ENCODE measurements around the gene PCDHAC1.
"Not testable (repeated sequence)": the region's sequence is repeated elsewhere in the genome, so short reads cannot be mapped to it uniquely, and the experiment has no call there.

Gene PCDHAC1, protein sequence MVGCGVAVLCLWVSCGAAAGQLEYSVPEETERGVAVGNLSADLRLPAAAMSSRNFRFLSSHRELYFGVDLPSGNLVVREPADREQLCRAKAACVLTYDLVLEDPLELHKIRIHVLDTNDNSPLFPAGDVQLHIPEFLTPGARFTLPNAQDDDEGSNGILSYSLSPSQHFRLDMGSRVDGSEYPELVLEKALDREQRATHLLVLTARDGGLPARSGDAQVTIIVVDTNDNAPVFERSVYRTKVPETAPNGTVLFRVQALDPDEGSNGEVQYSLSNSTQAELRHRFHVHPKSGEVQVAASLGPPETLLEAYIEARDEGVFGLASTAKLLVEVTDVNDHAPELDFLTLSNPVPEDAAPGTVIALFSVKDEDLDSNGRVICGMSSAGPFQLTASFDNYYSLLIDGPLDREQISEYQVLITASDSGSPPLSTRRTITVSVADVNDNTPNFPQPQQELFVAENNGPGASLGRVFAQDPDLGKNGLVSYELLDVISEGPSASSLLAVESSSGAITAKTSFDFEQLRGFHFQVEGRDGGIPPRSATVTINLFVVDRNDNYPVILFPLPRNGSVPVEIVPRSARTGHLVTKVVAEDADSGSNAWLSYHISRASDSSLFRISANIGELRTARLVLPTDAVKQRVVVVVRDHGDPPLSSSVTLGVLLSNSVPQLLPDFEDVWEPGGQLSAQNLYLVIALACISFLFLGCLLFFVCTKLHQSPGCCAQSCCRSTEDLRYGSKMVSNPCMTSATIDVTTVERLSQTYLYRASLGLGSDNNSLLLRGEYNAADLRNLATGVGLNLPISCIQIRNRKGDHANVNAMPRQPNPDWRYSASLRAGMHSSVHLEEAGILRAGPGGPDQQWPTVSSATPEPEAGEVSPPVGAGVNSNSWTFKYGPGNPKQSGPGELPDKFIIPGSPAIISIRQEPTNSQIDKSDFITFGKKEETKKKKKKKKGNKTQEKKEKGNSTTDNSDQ

DNA sequence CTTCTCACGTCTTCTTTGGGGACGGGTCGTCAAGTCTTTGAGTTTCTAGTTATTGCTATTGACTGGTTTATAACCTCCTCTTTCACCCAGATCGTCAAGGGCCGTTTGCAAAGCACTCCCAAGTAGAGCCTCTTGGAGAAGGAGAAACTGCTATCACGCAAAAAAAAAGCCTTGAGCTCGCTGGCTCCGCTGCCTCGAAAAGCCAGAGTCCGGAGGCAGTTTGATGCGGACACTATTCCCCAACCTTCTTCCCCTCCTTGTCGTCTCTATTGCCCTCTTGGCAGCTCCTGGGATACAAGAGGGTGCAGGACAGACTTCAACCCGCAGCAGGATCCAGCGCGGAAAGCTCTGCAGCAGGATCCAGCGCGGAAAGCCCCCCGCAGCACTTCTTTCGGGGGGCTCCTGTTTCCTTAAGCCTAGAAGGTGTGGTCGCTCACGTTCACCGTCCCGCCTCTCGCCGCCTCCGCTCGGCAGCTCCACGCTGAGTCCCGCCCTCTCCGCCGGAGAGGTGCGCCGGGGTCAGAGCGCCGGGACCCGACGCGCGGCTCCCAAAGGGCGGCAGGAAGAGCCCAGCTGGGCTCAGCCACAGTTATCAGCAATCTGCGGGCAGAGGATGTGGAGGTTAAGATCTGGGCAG lies at the start of gene PCDHAC1:
Gene PCDHAC1 (plus strand): TSS at position 494 of the 637 bp plus-strand sequence. CDS start 594 bp downstream, outside the sequence.
- no peak for DNase-seq (ENCODE audit: low read depth in 2 of 2)

DNA sequence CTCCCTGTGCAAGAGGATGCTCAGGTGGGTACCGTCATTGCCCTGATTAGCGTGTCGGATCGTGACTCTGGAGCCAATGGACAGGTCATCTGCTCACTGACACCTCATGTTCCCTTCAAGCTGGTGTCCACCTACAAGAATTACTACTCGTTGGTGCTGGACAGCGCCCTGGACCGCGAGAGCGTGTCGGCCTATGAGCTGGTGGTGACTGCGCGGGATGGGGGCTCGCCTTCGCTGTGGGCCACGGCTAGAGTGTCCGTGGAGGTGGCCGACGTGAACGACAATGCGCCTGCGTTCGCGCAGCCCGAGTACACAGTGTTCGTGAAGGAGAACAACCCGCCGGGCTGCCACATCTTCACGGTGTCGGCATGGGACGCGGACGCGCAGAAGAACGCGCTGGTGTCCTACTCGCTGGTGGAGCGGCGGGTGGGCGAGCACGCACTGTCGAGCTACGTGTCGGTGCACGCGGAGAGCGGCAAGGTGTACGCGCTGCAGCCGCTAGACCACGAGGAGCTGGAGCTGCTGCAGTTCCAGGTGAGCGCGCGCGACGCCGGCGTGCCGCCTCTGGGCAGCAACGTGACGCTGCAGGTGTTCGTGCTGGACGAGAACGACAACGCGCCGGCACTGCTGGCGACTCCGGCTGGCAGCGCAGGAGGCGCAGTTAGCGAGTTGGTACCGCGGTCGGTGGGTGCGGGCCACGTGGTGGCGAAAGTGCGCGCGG lies 49.4 kb upstream of the PCDHAC1 start:
- not testable (repeated sequence) for DNase-seq (ENCODE audit: low read depth in 2 of 2)

DNA sequence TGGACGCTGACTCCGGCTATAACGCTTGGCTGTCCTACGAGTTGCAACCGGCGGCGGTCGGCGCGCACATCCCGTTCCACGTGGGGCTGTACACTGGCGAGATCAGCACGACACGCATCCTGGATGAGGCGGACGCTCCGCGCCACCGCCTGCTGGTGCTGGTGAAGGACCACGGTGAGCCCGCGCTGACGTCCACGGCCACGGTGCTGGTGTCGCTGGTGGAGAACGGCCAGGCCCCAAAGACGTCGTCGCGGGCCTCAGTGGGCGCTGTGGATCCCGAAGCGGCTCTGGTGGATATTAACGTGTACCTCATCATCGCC lies 48.9 kb upstream of the PCDHAC1 start:
- no peak for DNase-seq (ENCODE audit: low read depth in 2 of 2)

DNA sequence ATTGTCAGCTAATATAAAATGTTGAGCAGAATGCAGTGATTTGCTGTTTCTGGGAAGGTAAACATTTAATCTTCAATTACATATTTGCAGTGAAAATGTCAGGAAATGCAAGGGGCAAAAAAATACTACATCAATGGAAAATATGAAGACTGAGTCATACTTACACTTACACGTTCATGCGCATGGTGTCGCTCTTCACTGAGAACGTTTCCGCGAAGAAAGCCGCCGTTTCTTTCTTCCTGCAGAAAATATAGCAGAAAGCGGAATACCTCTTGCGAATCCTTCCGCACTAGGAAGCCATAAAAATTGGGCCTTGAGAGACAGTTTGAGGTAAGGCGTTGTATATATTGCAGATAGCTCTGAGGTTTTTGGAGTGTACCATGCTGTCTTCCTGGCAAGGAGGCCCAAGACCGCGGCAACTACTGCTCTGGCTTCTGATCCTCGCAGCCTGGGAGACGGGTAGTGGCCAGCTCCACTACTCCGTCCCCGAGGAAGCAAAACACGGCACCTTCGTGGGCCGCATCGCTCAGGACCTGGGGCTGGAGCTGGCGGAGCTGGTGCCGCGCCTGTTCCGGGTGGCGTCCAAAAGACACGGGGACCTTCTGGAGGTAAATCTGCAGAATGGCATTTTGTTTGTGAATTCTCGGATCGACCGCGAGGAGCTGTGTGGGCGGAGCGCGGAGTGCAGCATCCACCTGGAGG lies 44.1 kb upstream of the PCDHAC1 start, which contains the start of gene PCDHA13:
Gene PCDHA13 (plus strand): TSS at position 236 of the 702 bp plus-strand sequence. CDS start 145 bp downstream, at position 381.
- DNase-seq (ENCODE audit: low read depth in 2 of 2): no peak

DNA sequence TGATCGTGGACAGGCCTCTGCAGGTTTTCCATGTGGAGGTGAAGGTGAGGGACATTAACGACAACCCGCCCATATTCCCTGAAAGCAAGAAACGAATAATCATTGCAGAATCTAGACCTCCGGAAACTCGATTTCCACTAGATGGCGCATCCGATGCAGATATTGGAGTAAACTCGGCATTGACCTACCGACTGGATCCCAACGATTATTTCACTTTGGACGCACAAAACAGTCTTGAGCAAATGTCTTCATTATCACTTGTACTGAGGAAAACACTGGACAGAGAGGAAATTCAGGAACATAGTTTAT lies 43.6 kb upstream of the PCDHAC1 start:
- DNase-seq (ENCODE audit: low read depth in 2 of 2): no peak

DNA sequence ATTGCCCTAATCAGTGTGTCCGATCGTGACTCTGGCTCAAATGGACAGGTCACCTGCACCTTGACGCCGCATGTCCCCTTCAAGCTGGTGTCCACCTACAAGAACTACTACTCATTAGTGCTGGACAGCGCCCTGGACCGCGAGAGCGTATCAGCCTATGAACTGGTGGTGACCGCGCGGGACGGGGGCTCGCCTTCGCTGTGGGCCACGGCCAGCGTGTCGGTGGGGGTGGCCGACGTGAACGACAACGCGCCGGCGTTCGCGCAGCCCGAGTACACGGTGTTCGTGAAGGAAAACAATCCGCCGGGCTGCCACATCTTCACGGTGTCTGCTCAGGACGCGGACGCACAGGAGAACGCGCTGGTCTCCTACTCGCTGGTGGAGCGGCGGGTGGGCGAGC lies 42.7 kb upstream of the PCDHAC1 start:
- DNase-seq (ENCODE audit: low read depth in 2 of 2): no peak

DNA sequence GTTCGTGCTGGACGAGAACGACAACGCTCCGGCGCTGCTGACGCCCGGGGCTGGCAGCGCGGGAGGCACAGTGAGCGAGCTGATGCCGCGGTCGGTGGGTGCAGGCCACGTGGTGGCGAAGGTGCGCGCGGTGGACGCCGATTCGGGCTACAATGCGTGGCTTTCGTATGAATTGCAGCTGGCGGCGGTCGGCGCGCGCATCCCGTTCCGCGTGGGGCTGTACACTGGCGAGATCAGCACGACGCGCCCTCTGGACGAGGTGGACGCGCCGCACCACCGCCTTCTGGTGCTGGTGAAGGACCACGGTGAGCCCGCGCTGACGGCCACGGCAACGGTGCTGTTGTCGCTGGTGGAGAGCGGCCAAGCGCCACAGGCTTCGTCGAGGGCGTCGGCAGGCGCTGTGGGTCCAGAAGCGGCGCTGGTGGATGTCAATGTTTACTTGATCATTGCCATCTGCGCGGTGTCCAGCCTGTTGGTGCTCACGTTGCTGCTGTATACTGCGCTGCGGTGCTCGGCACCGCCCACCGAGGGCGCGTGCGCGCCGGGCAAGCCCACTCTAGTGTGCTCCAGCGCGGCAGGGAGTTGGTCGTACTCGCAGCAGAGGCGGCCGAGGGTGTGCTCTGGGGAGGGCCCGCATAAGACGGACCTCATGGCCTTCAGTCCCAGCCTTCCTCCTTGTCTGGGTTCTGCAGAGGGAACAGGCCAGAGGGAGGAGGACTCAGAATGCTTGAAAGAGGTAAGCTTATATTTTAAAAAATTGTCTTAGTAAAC lies 42.0 kb upstream of the PCDHAC1 start:
- no peak for DNase-seq (ENCODE audit: low read depth in 2 of 2)

DNA sequence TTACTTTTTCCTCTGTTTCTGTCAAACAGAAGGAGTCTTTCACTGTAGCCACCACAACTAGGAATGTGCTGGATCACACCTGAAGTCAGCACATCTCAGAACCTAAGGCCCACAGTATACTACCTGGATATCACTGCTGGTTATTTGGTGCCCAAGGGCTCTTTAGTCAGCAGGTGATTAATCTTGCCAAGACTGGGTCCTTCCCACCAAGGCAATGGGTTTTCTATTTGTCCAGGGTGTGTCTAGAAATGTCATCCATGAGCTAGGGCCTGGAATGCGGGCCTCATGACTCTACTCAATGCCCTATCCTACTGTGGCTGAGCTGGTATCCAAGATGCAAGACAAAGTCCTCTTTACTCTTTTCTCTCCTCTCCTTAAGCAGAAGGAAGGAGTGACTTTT lies 9.8 kb upstream of the PCDHAC1 start:
- no peak for DNase-seq (ENCODE audit: low read depth in 2 of 2)

DNA sequence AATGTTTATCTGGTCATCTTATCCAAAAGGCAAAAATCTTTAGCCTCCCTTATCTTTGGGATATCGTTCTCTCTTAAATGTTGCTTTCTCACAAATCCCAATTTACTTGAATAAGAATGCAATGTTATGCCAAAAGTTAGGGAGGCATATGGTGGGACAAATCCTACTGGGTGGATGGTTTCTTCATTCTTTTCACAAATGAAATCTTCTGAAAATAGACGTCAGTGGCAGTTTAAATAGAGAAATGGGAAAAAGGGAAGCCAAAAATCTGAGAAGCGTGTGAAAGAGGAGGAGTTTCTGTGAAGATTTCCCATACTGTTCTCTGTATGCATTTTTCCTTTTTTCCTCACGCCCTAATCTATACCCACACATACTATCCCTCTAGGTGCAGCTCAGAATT lies 2.5 kb upstream of the PCDHAC1 start:
- no peak for DNase-seq (ENCODE audit: low read depth in 2 of 2)

DNA sequence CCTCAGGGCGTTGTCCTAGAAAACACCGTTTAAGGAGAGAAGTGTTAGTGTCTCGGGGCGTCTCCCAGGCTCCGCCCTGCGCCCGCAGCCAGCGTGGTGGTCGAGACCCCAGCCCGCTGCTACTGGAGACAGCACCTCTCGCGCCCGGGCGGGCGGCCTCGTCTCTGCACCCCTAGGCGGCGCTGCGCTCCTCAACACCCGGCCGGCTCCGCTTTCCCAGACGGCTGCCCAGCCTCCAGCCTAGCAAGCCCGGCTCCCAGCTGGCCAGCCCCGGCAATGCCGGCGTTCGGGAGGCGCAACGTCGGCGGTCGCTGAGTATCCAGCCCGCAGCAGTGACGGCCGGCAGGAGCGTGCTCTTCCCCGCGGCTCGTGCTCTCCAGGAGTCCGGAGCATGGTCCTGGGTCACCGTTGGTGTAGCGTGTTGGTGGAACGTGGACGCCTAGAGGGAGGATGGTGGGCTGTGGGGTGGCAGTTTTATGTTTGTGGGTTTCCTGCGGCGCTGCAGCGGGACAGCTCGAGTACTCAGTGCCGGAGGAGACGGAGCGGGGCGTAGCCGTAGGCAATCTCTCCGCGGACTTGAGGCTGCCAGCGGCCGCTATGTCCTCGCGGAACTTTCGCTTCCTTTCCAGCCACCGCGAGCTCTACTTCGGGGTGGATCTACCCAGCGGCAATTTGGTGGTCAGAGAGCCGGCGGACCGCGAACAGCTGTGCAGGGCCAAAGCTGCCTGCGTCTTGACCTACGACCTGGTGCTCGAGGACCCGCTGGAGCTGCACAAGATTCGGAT lies 536 bp downstream of the PCDHAC1 start:
- no peak for DNase-seq (ENCODE audit: low read depth in 2 of 2)

DNA sequence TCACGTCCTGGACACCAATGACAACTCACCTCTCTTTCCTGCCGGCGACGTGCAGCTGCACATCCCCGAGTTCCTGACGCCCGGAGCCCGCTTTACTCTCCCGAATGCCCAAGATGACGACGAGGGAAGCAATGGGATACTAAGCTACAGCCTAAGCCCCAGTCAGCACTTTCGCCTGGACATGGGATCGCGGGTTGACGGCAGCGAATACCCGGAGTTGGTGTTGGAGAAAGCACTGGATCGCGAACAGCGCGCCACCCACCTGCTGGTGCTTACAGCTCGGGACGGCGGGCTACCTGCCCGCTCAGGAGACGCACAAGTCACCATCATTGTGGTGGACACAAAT lies 1.1 kb downstream of the PCDHAC1 start:
- DNase-seq (ENCODE audit: low read depth in 2 of 2): no peak

DNA sequence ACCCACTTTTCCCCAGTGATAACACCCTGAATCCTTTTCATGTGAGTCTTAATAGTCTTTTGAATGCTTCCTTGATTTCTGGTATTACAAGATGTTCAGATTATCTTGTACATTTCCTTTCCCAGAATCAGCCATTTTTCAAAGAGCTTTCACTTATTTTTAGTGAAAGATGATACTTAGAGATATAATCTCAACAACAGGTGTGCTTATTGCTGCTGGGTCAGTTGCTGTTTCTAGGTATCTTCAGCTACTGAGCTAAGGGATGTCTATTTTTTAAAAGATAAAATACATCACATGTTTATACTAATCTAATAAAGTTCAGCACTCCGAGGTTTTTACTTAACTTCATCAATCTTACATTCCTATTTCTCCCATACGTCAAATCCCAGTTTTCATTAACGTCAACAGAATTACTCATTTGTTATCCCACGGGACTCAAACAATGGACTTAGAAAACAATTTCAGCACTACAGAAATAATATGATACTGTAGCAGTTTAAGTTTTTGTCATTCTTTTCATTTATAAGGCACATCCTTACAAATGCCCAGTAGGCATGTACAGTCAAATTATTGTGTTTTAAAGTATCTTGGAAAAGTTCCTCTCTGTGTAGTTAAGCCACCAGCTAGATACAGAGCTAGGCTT lies 9.0 kb downstream of the PCDHAC1 start:
- no peak for DNase-seq (ENCODE audit: low read depth in 2 of 2)

DNA sequence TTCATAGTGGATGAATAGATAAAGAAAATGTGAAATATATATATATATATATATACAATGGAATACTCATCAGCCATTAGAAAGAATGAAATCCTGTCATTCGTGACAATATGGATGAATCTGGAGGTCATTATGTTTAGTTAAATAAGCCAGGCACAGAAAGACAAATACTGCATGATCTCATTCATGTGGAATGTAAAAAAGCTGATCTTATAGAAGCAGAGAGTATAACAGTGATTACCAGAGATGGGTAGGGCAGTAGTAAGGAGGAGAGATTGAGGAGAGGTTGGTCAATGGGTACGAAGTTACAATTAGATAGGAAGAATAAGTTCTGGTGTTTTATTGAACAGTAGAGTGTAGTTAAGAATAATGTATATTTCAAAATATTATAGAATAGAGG lies 20.5 kb downstream of the PCDHAC1 start:
- no peak for DNase-seq (ENCODE audit: low read depth in 2 of 2)

DNA sequence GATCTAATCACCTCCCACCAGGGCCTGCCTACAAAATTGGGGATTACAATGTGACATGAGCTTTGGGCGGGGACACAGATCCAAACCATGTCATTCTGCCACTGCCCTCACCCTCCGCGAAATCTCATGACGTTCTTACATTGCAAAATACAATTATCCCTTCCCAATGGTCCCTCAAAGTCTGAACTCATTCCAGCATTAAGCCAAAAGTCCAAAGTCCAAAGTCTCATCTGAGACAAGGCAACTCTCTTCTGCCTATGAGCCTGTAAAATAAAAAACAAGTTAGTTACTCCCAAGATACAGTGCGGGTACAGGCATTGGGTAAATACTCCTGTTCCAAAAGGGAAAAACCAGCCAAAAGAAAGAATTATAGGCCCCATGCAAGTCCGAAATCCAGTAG lies 25.5 kb downstream of the PCDHAC1 start:
- DNase-seq (ENCODE audit: low read depth in 2 of 2): no peak

DNA sequence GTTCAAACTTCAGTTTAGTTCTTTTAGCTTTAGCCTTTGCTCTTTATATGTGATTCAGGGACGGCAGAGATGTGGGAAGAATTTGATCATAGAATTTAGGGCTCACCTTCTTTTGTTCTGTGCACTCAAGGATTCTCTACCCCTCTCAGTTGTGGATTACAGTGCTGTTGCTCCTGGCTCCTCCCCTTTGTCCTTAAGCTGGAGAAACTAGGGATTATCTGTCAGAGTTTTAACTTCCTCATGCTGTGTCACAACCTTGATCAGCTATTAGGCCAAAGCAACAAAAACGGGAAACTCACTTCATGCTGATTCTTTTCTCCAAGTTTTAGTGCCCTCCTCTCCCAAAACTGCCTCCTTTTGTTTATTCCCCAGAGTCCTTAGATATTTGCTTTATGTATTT lies 27.1 kb downstream of the PCDHAC1 start:
- no peak for DNase-seq (ENCODE audit: low read depth in 2 of 2)

DNA sequence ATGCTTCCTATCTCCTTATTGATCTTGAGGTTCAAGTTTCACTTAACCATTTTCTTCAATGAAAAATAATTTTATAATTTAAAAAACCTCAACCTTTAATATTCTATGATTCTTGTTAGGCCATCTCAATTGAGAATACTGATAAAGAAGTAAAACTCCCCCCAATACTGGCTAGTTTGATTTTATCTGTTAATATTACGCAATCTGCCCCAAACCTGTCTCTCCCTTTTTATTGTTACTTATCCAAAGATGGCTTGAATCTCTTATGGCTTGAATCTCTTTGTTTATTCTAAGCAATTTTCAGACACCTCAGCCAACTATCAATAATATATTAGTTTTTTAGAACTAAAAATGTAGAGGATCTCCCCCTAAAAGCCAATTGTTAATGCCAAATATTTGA lies 36.1 kb downstream of the PCDHAC1 start:
- DNase-seq (ENCODE audit: low read depth in 2 of 2): no peak

DNA sequence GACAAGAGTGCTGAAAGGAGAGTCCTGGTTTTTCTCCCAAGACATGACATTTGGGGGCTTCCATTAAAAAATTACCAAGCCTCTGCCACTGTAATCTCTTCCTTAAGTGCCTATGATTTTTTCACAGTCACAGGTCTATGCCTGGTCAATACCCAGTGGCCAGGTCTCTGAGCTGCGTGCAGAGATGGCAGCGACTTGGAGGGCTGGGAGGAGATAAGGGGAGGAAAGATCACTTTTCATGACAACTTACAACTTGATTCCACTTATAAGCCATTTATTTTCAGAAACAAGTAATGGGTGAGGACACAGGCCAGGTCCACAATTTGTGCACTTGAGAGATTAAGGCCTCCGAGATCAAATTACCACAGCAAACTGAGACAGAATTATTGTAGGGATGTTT lies 38.3 kb downstream of the PCDHAC1 start:
- no peak for DNase-seq (ENCODE audit: low read depth in 2 of 2)

DNA sequence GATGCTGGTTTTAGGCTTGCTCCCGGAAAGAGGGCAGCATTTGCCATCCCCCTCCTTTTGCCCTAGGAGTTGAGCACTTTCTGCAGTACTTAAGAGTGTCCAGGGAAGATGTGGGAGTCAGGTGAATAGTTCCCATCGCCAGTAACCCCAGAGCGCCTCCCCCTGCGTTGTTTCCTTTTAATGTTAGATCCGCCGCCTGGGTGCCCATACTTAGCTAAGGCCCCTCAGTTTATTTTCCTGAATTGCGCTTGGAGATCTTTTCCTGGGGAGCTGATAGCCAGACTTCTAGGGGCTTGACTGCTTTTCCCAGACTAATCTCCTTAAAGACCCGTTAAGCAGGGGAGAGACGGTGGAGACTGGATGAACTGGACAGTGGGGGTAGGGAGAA lies 39.8 kb downstream of the PCDHAC1 start:
- DNase-seq (ENCODE audit: low read depth in 2 of 2): no peak

Measured in stimulated activated CD8-positive, alpha-beta memory T cell treated with anti-CD3 and anti-CD28 coated beads, Interleukin-7, amount 100 ng/mL, for 1 hour (primary cell).